Thymus (tissue), 11 donors: ENCODE results near the gene PLIN3. TPM values are rescaled to one million over a fixed set of nuclear protein-coding genes. Genes with fewer than 3 reads are reported as not detected.

Experiments used
- DNase-seq, 9 donors: peaks; one replicate each; pipeline ENCODE4 v3.0.0-alpha.2; 2013; ENCODE audit warnings: low spot score in 9 of 9, low read depth in 6 of 9, missing footprints in 1 of 9
- H3K27ac ChIP-seq, 2 donors: one replicate each; pipeline ENCODE4 v1.5.1; 2013; ENCODE audit warnings: control low read depth in 1 of 2, low read depth in 1 of 2, low read length in 1 of 2, mild to moderate bottlenecking in 1 of 2, moderate library complexity in 1 of 2
- H3K27me3 ChIP-seq, 2 donors: one replicate each; pipeline ENCODE4 v1.5.1; 2013; ENCODE audit warnings: low read length in 1 of 2; ENCODE audit not compliant: control insufficient read depth in 2 of 2, insufficient read depth in 1 of 2
- H3K36me3 ChIP-seq, 2 donors: one replicate each; pipeline ENCODE4 v1.5.1; 2013; ENCODE audit warnings: low read length in 1 of 2, mild to moderate bottlenecking in 1 of 2, moderate library complexity in 1 of 2; ENCODE audit not compliant: control insufficient read depth in 2 of 2, insufficient read depth in 2 of 2
- H3K4me1 ChIP-seq, 2 donors: one replicate each; pipeline ENCODE4 v1.5.1; 2013; ENCODE audit warnings: low read length in 2 of 2; ENCODE audit not compliant: control insufficient read depth in 2 of 2, insufficient read depth in 2 of 2
- H3K4me3 ChIP-seq, 2 donors: one replicate each; pipeline ENCODE4 v1.5.1; 2013; ENCODE audit warnings: low read length in 2 of 2, control low read depth in 1 of 2, mild to moderate bottlenecking in 1 of 2
- H3K9me3 ChIP-seq, 2 donors: one replicate each; pipeline ENCODE4 v1.5.1; 2013; ENCODE audit warnings: low read length in 1 of 2, mild to moderate bottlenecking in 1 of 2; ENCODE audit not compliant: control insufficient read depth in 2 of 2, insufficient read depth in 1 of 2
- WGBS: extraction: QIAGEN DNeasy Blood & Tissue Kit; methylation state at CpG from one replicate; pipeline ENCODE4 v1.1.7; 2013; 5-methylcytosine and 5-hydroxymethylcytosine counted together
- polyA plus RNA-seq: library from polyadenylated mRNA; stranded (reverse); fragments of 200-250 nt; gene quantifications from one replicate; pipeline ENCODE4 v1.2.3, GENCODE V29; 2013
- total RNA-seq: library from RNA; stranded (reverse); fragments of 120-200 nt; gene quantifications from one replicate; pipeline ENCODE4 v1.2.4, GENCODE V29; 2013
- donor health status: healthy.

The PLIN3 gene
- total and polyA plus RNA-seq, 2 donors, result 31.0 to 45.8 TPM

GRCh38 chr19:4910594-4911281 lies 43.3 kb upstream of the PLIN3 start:
- H3K36me3 ChIP-seq, result peaks cover 9 to 53% of the 10 kb centered on the region in 2 donors
- peak overlapping the region; percentile 74 to 82 for H3K4me3 ChIP-seq
- DNase-seq, result peak in 3 of 9 donors; percentile 31 to 49 (median 40)
- H3K27me3 ChIP-seq, result no peaks in the 10 kb centered on the region
- 3% methylated on average over 23 of the region's 23 CpGs for whole genome bisulfite sequencing
- H3K4me1 ChIP-seq, result peaks cover 43 to 84% of the 10 kb centered on the region in 2 donors
- H3K9me3 ChIP-seq, result no peaks in the 10 kb centered on the region
- H3K27ac ChIP-seq, result peak overlapping the region; percentile 3 to 76

- WGBS, result under 1% methylated on average over 85 of the region's 85 CpGs
- Histone ChIP-seq H3K4me1 (peaks cover 37 to 77% of the 10 kb centered on the region in 2 donors), H3K4me3 (peak overlapping the region; percentile 74 to 82), H3K36me3 (peaks cover 9 to 46% of the 10 kb centered on the region in 2 donors), H3K9me3 (no peaks in the 10 kb centered on the region), H3K27ac (peak overlapping the region in 1 of 2 donors; percentile 76), H3K27me3 (no peaks in the 10 kb centered on the region)
- DNase-seq, result peak in 8 of 9 donors; percentile 78 to 96 (median 93)
These were observed 42.6 kb upstream of the PLIN3 start for GRCh38 chr19:4909897-4910593.

- H3K27me3 ChIP-seq, result no peaks in the 10 kb centered on the region
- peak within 1 kb of the TSS; percentile 74 to 82 for H3K4me3 ChIP-seq
- peaks cover 31 to 70% of the 10 kb centered on the region in 2 donors for H3K4me1 ChIP-seq
- H3K36me3 ChIP-seq, result peaks cover 7 to 39% of the 10 kb centered on the region in 2 donors
- H3K9me3 ChIP-seq, result no peaks in the 10 kb centered on the region
- peak in 3 of 9 donors; percentile 45 to 72 (median 61) for DNase-seq
- peak within 1 kb of the TSS in 1 of 2 donors; percentile 76 for H3K27ac ChIP-seq
- WGBS, result 4% methylated on average over 89 of the region's 89 CpGs
These were observed 41.9 kb upstream of the PLIN3 start, which contains the start of gene UHRF1 for GRCh38 chr19:4909156-4909896. UHRF1 (plus strand) TSS chr19:4909501; CDS start chr19:4910886, 1,385 bp downstream.

GRCh38 chr19:4908781-4909155 lies 41.3 kb upstream of the PLIN3 start:
- no peak overlapping the region for H3K4me3 ChIP-seq
- peaks cover 5 to 34% of the 10 kb centered on the region in 2 donors for H3K36me3 ChIP-seq
- no peaks in the 10 kb centered on the region for H3K9me3 ChIP-seq
- H3K27me3 ChIP-seq, result no peaks in the 10 kb centered on the region
- peak overlapping the region in 1 of 2 donors; percentile 37 for H3K27ac ChIP-seq
- DNase-seq, result no peak
- peaks cover 27 to 65% of the 10 kb centered on the region in 2 donors for H3K4me1 ChIP-seq
- WGBS, result 93% methylated on average over 15 of the region's 15 CpGs

- Histone ChIP-seq H3K27ac (no peak overlapping the region), H3K4me3 (no peak overlapping the region), H3K4me1 (peaks cover 24 to 61% of the 10 kb centered on the region in 2 donors), H3K27me3 (no peaks in the 10 kb centered on the region), H3K9me3 (no peaks in the 10 kb centered on the region), H3K36me3 (peaks cover 5 to 30% of the 10 kb centered on the region in 2 donors)
- DNase-seq, result no peak
- 96% methylated on average over 5 of the region's 5 CpGs for WGBS
These were observed 40.9 kb upstream of the PLIN3 start for GRCh38 chr19:4908360-4908759.

- Histone ChIP-seq H3K9me3 (no peaks in the 10 kb centered on the region), H3K36me3 (peaks cover 5 to 16% of the 10 kb centered on the region in 2 donors), H3K4me3 (no peak overlapping the region), H3K27ac (no peak overlapping the region), H3K27me3 (no peaks in the 10 kb centered on the region), H3K4me1 (peaks cover 17 to 47% of the 10 kb centered on the region in 2 donors)
- no peak for DNase-seq
- 93% methylated on average over 8 of the region's 8 CpGs for WGBS
These were observed 39.5 kb upstream of the PLIN3 start for GRCh38 chr19:4906963-4907362.

- H3K36me3 ChIP-seq, result peaks cover 0 to 5% of the 10 kb centered on the region in 2 donors
- H3K9me3 ChIP-seq, result no peaks in the 10 kb centered on the region
- H3K27me3 ChIP-seq, result no peaks in the 10 kb centered on the region
- H3K4me1 ChIP-seq, result peaks cover 7 to 31% of the 10 kb centered on the region in 2 donors
- 95% methylated on average over 3 of the region's 3 CpGs for WGBS
- no peak for DNase-seq
- no peak overlapping the region for H3K27ac ChIP-seq
- no peak overlapping the region for H3K4me3 ChIP-seq
These were observed 37.0 kb upstream of the PLIN3 start for GRCh38 chr19:4904481-4904880.

GRCh38 chr19:4902796-4903195 lies 35.3 kb upstream of the PLIN3 start, which contains the start of gene ARRDC5:
ARRDC5 (minus strand) TSS chr19:4902896; CDS start chr19:4902825, 71 bp downstream.
- Histone ChIP-seq H3K36me3 (peaks cover 0 to 7% of the 10 kb centered on the region in 2 donors), H3K9me3 (no peaks in the 10 kb centered on the region), H3K27me3 (no peaks in the 10 kb centered on the region), H3K27ac (no peak within 1 kb of the TSS), H3K4me1 (peaks cover 0 to 16% of the 10 kb centered on the region in 2 donors), H3K4me3 (no peak within 1 kb of the TSS)
- no peak for DNase-seq
- 86% methylated on average over 7 of the region's 7 CpGs for WGBS
